HepG2 (cell line): ENCODE data around the gene ALPL. TPM values are rescaled to one million over a fixed set of nuclear protein-coding genes. Genes with fewer than 3 reads are reported as not detected.

Experiments
- MLX ChIP-seq: IDR thresholded peaks from 2 replicates; pipeline ENCODE4 v1.6.1; 2016
- MTF1 ChIP-seq: sonication (generic); formaldehyde crosslinking; IDR thresholded peaks from 2 replicates; pipeline ENCODE4 v1.5.0; 2020; ENCODE audit warnings: missing genetic modification reagents
- NCOR1 ChIP-seq: fragments of 200-600 bp; sonication (generic); IDR thresholded peaks from 2 replicates; pipeline ENCODE4 v1.7.0; 2017; ENCODE audit warnings: antibody characterized with exemption, low read length, borderline replicate concordance
- PHF20 ChIP-seq: sonication (generic); formaldehyde crosslinking; IDR thresholded peaks from 2 replicates; pipeline ENCODE4 v1.5.0; 2020; ENCODE audit warnings: mild to moderate bottlenecking, missing genetic modification reagents
- PHF8 ChIP-seq: sonication (generic); formaldehyde crosslinking; IDR thresholded peaks from 2 replicates; pipeline ENCODE4 v1.5.0; 2020; ENCODE audit warnings: missing genetic modification reagents
- TEAD3 ChIP-seq: optimal IDR thresholded peaks from 2 replicates; pipeline ENCODE3; 2016; ENCODE audit warnings: borderline replicate concordance
- ZBTB10 ChIP-seq: sonication (generic); formaldehyde crosslinking; IDR thresholded peaks from 2 replicates; pipeline ENCODE4 v1.4.0; 2020; ENCODE audit warnings: missing genetic modification reagents, borderline replicate concordance
- ZUFSP ChIP-seq: sonication (generic); formaldehyde crosslinking; IDR thresholded peaks from 2 replicates; pipeline ENCODE4 v1.9.0; 2021; ENCODE audit warnings: missing genetic modification reagents, mild to moderate bottlenecking, borderline replicate concordance
- polyA plus RNA-seq, 8 experiments: library from polyadenylated mRNA; depleted of rRNA in 3 of 8; stranded (reverse) in 7 of 8; unstranded in 1 of 8; fragments of >200 nt; fragmentation: Illumina TruSeq in 4 of 8; extraction: Trizol in 4 of 8; gene quantifications; 2 replicates each; pipeline versions ENCODE4 v1.2.1 to v1.2.3, GENCODE V29; 2011 to 2016; ENCODE audit warnings: low read depth in 4 of 8, missing spikeins in 1 of 8, mixed read lengths in 1 of 8; ENCODE audit not compliant: insufficient read depth in 1 of 8
- total RNA-seq, 5 experiments: library from RNA; depleted of rRNA; stranded (reverse); fragments of >200 nt; fragmentation: Illumina TruSeq; extraction: Trizol; gene quantifications; 2 replicates each; pipeline ENCODE4 v1.2.3, GENCODE V29; 2016; ENCODE audit warnings: low read depth in 1 of 5
- TF ChIP-seq, protein P1 (sequence below): IDR thresholded peaks from 2 replicates; pipeline ENCODE4 v1.6.1; 2016
- TF ChIP-seq, protein P2 (sequence below): sonication (generic); formaldehyde crosslinking; IDR thresholded peaks from 2 replicates; pipeline ENCODE4 v1.9.0; 2021; ENCODE audit warnings: missing genetic modification reagents, mild to moderate bottlenecking, borderline replicate concordance
- TF ChIP-seq, protein P3 (sequence below): sonication (generic); formaldehyde crosslinking; IDR thresholded peaks from 2 replicates; pipeline ENCODE4 v1.9.0; 2021; ENCODE audit warnings: missing genetic modification reagents, borderline replicate concordance
- TF ChIP-seq, protein P4 (sequence below): sonication (generic); formaldehyde crosslinking; IDR thresholded peaks from 2 replicates; pipeline ENCODE4 v1.5.0; 2020; ENCODE audit warnings: mild to moderate bottlenecking, missing genetic modification reagents
- TF ChIP-seq, protein P5 (sequence below): sonication (generic); formaldehyde crosslinking; IDR thresholded peaks from 2 replicates; pipeline ENCODE4 v1.4.0; 2020; ENCODE audit warnings: missing genetic modification reagents

The ALPL gene
- total and polyA plus RNA-seq, 2 of the 13 experiments (the other 11 are each of a cell fraction or from before 2014, with no cell fraction given), result 0.12 TPM; not detected in 1

DNA sequence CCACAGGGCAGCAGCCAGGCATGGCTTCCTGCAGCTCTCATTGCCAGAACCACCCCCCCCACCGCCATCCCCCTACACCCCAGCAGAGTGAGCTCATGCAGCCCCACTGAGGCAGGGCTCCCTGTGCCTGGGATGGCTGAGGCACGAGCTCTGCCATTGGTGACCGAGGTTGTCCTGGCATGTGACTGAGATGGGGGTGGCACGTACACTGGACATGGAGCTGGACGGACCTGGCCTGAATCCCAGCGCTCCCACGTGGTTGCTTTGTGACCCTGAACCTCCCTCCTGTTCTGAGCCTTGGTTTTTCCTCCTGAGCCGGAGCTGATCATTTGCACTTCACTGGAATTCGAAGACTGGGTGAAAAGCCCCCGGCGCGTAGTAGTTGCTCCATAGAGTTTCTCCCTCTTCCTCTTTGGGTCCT lies 28.3 kb downstream of the ALPL start (continued):
- TF ChIP-seq, protein P1, sequence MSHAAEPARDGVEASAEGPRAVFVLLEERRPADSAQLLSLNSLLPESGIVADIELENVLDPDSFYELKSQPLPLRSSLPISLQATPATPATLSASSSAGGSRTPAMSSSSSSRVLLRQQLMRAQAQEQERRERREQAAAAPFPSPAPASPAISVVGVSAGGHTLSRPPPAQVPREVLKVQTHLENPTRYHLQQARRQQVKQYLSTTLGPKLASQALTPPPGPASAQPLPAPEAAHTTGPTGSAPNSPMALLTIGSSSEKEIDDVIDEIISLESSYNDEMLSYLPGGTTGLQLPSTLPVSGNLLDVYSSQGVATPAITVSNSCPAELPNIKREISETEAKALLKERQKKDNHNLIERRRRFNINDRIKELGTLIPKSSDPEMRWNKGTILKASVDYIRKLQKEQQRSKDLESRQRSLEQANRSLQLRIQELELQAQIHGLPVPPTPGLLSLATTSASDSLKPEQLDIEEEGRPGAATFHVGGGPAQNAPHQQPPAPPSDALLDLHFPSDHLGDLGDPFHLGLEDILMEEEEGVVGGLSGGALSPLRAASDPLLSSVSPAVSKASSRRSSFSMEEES, result peak; percentile 53
- TF ChIP-seq MTF1 (CRISPR knock-in tag) (no peak), PHF20 (CRISPR knock-in tag) (no peak), ZUFSP (CRISPR knock-in tag) (no peak), NCOR1 (no peak), PHF8 (CRISPR knock-in tag) (no peak), MLX (CRISPR knock-in tag) (peak; percentile 26; the same call in 1 of the 2 replicates), TEAD3 (CRISPR knock-in tag) (peak; percentile 31), ZBTB10 (CRISPR knock-in tag) (no peak)
- TF ChIP-seq, protein P2, sequence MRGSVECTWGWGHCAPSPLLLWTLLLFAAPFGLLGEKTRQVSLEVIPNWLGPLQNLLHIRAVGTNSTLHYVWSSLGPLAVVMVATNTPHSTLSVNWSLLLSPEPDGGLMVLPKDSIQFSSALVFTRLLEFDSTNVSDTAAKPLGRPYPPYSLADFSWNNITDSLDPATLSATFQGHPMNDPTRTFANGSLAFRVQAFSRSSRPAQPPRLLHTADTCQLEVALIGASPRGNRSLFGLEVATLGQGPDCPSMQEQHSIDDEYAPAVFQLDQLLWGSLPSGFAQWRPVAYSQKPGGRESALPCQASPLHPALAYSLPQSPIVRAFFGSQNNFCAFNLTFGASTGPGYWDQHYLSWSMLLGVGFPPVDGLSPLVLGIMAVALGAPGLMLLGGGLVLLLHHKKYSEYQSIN, result no peak
- TF ChIP-seq, protein P3, sequence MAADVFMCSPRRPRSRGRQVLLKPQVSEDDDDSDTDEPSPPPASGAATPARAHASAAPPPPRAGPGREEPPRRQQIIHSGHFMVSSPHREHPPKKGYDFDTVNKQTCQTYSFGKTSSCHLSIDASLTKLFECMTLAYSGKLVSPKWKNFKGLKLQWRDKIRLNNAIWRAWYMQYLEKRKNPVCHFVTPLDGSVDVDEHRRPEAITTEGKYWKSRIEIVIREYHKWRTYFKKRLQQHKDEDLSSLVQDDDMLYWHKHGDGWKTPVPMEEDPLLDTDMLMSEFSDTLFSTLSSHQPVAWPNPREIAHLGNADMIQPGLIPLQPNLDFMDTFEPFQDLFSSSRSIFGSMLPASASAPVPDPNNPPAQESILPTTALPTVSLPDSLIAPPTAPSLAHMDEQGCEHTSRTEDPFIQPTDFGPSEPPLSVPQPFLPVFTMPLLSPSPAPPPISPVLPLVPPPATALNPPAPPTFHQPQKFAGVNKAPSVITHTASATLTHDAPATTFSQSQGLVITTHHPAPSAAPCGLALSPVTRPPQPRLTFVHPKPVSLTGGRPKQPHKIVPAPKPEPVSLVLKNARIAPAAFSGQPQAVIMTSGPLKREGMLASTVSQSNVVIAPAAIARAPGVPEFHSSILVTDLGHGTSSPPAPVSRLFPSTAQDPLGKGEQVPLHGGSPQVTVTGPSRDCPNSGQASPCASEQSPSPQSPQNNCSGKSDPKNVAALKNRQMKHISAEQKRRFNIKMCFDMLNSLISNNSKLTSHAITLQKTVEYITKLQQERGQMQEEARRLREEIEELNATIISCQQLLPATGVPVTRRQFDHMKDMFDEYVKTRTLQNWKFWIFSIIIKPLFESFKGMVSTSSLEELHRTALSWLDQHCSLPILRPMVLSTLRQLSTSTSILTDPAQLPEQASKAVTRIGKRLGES (CRISPR knock-in tag), result no peak
- TF ChIP-seq, protein P4, sequence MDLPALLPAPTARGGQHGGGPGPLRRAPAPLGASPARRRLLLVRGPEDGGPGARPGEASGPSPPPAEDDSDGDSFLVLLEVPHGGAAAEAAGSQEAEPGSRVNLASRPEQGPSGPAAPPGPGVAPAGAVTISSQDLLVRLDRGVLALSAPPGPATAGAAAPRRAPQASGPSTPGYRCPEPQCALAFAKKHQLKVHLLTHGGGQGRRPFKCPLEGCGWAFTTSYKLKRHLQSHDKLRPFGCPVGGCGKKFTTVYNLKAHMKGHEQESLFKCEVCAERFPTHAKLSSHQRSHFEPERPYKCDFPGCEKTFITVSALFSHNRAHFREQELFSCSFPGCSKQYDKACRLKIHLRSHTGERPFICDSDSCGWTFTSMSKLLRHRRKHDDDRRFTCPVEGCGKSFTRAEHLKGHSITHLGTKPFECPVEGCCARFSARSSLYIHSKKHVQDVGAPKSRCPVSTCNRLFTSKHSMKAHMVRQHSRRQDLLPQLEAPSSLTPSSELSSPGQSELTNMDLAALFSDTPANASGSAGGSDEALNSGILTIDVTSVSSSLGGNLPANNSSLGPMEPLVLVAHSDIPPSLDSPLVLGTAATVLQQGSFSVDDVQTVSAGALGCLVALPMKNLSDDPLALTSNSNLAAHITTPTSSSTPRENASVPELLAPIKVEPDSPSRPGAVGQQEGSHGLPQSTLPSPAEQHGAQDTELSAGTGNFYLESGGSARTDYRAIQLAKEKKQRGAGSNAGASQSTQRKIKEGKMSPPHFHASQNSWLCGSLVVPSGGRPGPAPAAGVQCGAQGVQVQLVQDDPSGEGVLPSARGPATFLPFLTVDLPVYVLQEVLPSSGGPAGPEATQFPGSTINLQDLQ (CRISPR knock-in tag), result no peak; the same call in 1 of the 2 replicates
- TF ChIP-seq, protein P5, sequence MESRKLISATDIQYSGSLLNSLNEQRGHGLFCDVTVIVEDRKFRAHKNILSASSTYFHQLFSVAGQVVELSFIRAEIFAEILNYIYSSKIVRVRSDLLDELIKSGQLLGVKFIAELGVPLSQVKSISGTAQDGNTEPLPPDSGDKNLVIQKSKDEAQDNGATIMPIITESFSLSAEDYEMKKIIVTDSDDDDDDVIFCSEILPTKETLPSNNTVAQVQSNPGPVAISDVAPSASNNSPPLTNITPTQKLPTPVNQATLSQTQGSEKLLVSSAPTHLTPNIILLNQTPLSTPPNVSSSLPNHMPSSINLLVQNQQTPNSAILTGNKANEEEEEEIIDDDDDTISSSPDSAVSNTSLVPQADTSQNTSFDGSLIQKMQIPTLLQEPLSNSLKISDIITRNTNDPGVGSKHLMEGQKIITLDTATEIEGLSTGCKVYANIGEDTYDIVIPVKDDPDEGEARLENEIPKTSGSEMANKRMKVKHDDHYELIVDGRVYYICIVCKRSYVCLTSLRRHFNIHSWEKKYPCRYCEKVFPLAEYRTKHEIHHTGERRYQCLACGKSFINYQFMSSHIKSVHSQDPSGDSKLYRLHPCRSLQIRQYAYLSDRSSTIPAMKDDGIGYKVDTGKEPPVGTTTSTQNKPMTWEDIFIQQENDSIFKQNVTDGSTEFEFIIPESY (CRISPR knock-in tag), result no peak
